ENCODE measurements around the gene NID1.

The NID1 gene

DNA sequence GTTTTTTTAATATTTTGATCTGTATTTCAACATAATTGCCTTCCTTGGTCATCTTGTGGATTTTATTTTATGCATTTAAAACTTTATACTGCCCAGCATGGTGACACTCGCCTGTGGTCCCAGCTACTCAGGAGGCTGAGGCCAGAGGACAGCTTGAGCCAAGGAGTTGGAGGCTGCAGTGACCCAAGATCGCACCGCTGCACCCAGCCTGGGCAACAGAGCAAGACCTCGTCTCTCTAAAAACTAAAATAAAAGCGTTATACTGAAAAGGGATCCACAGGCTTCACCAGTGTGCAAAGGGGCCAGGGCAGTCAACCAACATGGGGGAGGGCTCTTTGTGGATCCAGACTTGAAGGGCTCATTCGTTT is 1.4 kb downstream of the NID1 start:
- DNase-seq = no peak

DNA sequence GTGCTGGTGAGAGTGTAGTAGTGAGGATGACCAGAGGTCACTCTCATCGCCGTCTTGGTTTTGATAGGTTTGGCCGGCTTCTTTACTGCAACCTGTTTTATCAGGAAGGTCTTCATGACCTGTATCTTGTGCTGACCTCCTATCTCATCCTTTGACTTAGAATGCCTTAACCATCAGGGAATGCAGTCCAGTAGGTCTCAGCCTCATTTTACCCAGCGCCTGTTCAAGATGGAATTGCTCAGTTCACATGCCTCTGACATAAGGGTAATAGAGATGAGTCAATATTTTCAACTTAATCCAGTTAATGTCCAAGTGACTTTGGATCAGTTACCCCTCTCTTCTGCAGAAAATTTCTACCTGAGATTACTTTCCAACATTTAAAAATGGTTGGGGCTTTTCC is 4.6 kb downstream of the NID1 start:
- DNase-seq = no peak

DNA sequence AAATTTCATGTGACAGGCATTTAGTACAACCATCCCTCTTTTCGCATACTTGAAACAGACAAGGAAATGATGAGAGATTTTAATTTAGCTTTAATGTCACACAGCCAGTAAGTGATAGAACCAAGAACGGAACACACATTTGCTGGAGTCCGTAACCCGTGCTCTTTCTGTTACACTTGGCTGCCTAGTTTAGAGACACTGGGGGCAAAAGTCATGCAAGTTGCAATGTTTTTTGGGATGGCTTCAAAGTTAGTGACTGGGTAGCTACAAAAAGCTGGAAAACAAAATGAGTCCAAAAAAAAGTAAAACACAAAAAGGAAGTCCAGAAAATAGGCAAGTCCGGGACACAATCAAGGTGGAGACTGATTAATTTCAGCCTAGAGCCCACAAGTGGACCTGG is 5.9 kb downstream of the NID1 start:
- no peak for DNase-seq

DNA sequence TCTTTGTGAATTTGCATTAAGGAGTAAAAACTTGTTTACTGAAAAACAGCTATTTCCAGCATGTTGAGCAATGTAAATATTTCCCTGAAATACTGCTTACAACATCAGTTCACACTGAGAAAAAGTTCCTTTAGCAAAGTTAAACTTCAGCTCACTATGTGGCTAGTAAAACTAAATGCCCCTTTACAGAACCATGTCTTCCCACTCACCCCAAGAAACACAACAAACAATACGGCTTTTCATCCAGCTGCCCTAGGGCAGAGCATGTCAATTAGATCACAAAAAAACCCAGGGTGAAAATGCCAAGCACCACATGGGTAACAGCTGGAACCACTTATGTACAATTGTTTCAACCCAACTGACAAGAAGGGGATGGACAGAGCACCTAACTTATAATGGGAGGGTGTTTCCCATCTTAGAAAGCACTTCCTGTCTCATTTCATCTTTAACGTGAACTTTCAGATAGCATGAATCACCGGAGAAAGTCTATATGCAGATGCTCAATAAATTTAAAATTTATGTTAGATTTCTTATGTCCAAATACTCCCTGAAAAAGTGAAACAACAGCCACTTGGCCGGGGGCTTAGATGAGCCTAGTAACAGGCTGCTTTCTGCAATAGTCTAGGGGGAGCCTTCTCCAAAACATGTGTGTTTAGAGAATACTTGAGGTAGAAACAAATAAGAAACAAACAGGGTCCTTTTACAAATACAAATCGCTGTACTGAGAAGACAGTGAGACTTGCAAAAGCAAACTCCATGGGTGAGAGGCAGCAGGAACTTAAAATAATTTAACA is 6.6 kb downstream of the NID1 start:
- DNase-seq = no peak

DNA sequence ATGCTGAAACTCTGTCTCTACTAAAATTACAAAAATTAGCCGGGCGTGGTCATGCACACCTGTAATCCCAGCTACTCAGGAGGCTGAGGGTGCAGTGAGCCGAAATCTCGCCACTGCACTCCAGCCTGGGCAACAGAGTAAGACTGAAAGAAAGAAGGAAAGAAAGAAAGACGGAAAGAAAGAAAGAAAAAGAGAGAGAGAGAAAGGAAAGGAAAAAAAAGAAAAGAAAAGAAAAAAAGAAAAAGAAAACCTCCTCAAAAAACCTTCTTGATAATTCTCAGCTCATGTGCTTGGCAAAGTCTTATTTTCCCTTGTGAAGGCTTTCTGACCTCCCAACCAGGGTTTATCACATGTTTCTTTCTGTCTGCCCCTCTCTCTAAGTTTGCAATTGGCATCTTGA is 7.3 kb downstream of the NID1 start:
- DNase-seq = no peak

DNA sequence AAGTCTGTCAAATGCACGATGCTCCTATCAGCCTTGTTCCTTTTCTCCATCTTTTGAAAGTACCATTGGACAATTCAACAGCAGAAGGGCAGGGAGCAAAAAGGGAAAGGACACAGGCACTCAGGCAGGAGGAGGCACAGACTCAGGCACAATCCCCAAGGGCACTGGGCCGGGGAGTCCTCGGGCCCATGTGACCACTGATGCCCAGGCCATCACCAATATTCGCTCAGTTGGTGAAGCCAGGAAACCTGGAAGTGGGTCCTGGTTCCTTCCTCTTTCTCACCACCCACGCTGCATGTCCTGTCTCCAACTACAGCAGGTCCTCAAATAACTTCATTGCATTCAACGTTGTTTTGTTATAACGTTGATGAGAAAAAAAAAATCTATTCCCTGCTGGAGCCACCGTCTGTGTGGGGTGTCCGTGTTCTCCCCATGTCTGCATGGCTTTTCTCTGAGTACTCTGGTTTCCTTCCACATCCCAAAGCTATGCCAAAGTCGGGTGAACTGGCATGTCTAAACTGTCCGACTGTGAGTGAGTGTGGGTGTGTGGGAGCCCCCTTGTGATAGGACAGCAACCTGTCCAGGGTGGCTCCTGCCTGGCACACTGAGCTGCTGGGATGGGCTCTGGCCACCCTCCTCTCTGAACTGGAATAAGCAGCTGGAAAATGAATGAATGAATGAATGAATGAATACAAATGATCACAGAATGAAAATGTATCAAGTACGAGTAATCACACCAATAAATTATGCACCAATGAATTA is 12.5 kb downstream of the NID1 start:
- DNase-seq = no peak

DNA sequence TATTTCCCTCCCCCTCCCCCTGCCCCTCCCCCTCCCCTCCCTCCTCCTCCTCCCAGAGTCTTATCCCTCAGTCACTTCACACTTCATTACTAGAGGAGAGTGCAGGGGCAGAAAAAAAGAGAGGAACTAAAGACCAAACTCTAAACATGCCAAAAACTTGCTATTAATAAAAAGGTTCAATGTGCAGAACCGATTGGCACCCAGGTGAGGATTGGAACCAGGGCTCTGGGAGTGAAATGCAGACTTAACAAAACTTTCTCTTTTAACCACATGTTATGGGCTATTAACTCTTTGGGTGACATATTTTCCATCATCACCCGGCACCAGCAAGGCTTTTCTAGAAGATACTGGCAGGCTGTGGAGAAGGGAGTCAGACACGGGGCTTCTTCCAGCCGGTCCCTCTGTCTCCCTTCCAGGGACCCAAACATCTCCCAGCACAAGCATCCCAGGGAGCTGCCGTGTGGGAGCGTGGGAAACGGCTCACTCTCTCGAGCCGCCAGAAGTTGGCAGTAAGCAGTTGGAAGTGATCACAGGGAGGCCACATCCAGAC is 13.6 kb downstream of the NID1 start:
- DNase-seq = no peak

DNA sequence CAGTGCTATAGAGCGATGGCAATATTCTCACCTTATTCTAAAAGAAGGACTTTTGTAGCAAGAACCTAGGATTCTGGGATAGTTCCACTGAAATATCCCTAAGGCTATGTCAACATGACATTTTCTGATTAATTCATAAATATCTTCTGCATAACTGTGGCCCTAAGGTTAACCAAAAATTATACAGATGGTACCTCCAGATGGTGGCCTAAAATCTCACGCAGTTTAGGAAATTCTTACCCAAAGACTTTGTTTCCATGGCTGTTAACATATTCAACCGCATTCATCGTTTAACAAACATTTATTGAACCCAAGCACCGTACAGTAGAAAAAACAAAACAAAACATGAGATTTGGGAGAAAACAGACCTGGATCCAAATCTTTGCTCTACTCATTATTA is 19.1 kb downstream of the NID1 start:
- no peak for DNase-seq

DNA sequence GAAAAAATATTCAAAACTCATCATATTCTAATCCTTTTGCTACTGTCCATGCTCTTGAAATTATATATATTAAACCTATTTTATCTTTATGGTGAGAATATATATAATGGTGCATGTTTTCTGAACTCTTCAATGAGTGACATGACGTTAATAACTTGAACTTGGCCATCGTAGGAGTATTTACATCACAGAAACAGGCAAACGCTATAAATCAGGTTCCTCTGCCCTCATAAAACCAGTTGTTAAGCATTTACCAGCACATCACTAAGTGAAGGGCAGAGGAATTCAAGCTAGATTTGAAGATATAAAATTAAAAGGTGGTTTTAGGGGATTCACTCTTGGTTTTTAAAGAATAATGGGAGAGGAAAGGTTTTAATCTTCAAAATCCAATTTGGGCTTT is 20.5 kb downstream of the NID1 start:
- DNase-seq = no peak

DNA sequence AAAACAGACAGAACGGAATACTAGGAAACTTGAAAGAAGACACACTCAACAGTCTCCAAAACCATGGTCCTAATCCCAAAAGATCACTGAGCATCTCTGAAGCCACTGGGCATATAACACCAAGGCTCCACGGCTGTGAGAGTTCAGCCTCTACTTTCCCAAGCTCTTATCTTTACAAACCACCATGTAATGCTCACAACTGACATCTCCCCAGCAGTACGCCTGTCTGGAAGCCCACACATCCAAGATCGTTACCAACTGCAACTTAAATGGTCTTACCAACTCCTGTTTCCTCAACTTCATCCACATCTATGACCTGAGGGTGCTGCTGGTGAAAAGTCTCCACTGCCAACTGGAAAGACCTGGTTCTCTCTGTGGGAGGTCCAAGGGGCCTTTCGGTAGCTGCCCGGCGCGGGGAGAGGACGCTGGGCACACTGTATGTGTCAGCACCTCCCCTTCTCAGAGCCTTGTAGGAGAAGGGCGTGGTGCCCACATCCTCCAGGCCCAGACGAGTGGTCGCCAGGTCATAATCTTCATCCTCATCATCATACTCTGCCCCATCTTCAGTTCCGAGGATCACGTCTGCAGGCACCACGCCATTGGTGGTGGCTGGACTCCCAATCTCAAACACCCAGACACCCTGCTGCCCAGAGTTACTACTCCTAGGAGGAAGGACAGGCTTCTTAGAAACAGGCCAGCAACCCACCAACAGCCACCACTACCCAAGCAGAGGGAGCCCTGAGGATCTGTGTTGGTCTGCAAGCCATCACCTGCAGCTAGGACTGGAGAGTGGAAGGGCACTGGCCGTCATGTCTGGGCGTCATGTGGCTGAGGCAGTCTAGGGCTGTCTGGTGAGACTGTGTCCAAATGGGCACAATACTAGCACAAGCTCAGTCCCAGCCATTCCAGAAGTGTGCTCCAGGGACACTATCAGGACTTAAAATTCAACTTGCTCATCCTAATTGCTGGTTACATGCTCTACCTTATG is 23.0 kb downstream of the NID1 start:
- no peak for DNase-seq

DNA sequence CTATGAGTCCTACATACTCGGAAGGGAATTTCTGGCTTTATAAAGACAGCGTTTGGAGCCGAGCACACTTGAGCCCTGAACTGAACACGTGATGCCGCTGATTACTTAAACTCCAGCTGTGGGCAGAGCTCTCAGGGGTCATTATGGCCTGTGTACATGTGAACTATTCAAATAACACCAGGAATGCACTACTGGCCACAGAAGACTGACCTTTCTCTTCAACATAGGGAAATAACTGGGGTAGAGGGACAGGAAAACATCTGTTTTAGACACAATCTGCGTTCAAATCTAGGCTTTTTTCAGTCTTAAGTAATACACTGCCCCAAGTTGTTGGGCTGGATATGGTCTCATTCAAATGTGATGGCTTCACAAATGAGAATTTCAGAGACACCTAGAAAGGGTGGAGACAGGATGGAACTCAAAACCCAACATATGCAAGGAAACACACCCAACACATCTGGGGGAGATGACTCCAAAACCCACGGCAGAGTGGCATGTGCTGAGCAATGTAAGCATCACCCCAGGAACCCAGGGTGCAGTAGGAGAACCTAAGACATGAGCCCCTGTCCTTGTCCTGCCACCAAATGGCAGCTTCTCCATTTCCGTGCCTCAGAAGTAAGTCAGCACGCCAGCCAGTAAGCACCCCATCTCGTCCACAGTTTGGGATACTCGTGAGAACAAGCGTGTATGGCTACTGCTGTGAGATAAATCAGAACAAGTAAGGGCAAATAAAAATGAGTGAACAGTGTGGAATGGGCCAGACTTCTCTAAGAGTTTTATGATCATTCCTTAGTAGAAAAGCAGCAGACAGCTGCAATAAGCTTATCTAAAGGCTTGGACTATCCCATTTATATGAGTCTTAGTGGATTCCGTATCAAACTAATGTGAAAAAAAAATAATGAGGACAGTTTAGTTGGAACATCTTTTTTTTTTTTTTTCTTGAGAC is 24.9 kb downstream of the NID1 start:
- no peak for DNase-seq

DNA sequence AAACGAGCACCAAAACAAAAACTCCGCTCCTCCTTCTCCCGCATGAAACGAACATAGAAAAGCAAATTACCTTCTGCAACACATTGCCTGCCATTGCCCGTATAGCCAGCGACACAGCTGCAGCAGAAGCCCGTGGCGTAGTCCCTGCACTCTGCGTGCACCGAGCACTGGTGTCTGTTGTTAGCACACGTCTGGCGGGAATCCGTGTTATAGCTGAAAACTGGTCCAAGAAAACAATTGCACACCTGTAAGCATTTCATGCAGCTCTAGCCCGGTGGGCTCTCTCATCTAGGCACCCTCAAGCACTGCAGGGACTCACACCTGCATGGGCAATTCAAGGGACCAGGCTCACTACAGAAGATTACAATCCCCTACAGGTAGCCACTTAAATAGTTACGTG is 26.9 kb downstream of the NID1 start:
- DNase-seq = no peak

DNA sequence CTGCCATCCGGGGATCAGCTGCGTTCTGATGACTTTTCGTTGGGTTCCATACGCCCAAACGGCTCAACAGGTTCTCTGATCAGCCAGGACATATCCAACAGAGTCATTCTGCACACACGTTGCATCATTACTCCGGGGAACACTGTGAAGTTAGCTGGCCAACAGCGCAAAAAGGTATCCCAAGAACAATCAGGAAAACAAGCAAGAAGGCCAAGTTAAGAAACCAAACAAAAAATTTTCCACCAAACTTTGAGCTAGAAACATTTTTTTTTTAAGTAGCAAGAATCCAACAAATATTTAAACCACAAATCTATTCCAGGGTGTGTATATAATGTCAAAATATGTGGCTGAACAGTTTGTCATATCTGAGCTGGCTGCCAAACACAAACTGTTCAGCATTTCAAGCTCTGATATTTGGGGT is 29.2 kb downstream of the NID1 start:
- DNase-seq = no peak

DNA sequence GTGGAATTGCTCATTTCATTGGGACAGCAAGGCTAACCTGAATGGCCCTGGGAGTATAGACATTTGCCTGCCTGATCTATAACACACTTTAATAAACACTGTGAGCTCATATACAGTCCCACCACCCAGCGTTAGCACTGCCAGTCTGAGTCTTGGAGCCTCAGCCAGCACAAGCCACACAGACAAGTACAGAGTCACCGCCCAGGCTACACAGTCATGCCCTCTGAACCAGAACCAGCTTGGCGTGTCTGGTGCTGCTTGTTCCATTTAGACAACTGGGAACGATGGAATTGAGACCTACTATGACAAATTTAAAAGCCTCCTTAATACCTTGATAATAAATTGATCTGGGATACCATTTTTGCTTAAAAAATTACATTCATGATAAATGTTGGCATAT is 31.6 kb downstream of the NID1 start:
- DNase-seq = no peak

DNA sequence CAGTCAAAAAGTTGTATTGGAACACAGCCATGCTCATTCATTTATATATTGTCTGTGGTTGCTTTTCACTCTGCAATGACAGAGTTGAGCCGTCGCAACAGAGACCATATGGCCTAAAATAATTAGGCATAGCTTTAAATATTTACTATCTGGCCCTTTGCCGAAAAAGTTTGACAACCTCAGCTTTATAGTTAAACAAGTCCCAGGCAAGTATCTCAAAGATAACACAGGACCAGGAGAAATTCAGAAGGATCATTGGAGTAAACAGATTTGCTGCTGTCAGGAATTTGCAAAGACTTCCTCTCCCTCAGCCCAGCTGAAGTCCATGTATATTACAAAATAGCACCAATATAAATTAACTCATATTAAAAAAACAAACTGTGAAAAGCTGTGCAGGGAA is 34.4 kb downstream of the NID1 start:
- DNase-seq = no peak

DNA sequence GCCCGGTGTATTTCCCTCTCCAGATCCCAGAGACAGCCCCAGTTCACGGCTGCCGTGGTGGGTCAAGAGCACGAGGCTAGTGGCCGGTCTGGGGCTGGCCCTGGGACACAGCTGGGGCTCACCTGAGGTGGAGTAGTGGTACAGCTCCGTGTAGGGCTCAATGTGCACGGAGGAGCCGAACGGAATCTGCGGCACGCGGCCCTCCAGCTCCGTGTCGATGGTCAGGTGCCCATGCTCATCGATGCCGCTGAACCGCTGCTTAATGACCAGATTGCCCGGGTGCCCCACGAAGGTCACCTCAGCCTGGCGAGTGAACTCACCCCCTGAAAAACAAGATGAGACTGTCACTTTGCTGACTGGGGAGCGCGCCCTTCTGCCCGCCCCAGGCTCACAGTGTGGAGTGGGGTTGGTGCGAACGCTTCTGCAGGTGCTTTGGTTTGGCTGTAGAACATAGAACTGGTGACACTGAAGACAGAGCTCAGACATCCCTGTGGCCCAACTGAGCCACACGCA is 35.4 kb downstream of the NID1 start:
- no peak for DNase-seq

DNA sequence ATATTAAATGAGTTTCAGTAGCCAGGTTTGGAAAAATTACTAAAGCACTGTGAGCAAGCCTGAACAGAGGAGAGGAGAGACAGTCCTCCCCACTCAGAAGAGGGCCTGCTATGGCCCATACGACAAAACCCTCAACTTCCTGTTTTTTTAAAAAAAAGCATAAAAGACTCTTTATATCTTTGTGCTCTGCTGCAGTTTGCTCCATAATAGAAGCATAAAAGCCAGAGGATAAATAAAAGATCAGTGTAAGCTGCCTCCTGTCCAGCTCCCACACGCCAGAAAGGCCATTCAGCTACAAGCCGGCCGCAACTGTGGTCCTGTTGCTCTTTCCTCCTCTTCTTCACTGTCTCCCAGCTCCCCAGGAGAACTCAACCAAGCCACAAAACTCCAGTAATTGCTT is 37.8 kb downstream of the NID1 start:
- DNase-seq = no peak

DNA sequence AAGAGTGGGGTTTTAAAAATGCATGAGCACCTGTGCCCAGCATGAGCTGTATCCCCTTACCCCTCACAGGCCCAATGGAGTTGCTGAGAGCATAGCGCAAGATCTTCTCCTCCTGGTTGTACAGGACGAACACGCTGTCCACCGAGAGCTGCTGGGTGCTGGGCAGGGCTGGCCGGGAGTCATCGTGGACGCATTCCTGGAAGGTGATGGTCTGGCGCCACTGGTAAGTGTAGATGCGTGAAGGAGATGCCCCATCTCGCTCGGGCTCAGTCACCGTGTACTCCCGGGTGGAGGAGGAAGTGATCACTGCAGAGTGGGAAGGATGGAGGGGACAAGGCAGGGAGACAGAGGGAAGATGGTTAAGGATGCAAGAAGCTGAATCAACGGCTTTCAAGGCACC is 39.1 kb downstream of the NID1 start:
- no peak for DNase-seq

DNA sequence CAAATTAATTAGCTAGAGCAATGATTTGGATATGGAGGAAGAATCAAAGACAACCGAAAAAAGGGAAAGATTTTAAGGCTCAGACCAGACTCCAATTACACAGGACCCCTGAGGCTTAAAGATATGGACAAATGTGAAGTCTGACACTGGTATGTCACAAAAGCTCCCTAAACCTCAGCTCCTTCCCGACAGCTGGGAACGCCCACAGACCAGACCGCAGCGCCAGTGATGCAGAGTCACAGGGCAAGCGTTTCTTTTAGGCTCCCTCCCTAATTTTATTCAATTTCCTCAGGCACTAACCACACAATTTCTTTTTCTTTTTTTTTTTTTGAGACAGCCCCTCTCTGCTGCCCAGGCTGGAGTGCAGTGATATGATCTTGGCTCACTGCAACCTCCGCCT is 40.2 kb downstream of the NID1 start:
- no peak for DNase-seq

DNA sequence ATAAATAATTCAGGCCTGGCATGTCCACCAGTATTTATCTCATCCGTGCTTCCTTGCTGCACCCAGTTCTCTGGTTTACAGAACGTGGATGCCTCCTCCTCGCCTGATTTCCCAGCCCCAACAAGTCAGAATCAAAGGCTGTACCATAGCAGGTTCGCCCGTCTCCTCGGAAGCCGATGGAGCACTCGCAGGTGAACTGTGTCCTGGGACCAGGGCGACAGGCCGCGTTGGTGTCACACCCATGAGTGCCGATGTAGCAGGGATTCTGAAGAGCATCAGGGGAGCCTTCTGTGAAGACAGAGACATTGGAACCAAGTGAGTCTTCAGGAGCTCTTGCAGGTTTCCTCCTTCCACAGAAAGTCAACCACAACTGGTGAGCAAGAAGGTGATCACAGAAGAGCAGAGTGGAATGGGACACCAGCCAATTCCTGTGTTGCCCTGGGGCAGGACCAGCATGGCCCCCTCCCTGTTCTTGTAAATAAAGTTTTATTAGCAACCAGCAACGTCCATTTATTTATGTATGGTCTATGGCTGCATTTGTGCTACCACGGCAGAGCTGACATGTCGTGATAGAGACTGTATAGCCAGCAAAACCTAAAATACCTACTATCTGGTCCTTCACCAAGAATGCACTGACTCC is 40.8 kb downstream of the NID1 start:
- DNase-seq = no peak
